H1 (cell line): ENCODE measurements around the gene NCAM1. TPM values are rescaled to one million over a fixed set of nuclear protein-coding genes. Genes with fewer than 3 reads are reported as not detected.

Source experiments
- CTCF ChIA-PET: fragments of 300-600 bp; sonication (Branson Sonifier 250); formaldehyde crosslinking; loops from one replicate; lab custom pipeline; 2021; ENCODE audit not compliant: partially characterized antibody; lab: Charles Lee
- POLR2A ChIA-PET: fragments of 300-600 bp; sonication (Branson Sonifier 250); formaldehyde crosslinking; loops from one replicate; lab custom pipeline; 2021; ENCODE audit warnings: inconsistent platforms; ENCODE audit not compliant: partially characterized antibody; lab: Charles Lee
- DNase-seq, 2 experiments: peaks; one replicate each; pipeline versions ENCODE4 v3.0.0 to v3.0.0-alpha.2; 2010 to 2022; ENCODE audit warnings: low spot score in 2 of 2, low read depth in 1 of 2, mixed read lengths in 1 of 2
- FAIRE-seq: peaks from 2 replicates; lab custom pipeline; 2011; peaks lifted over from hg19 to GRCh38; lab: Jason Lieb, UNC
- H2AFZ ChIP-seq: 2 replicates; pipeline ENCODE4 v1.8.1; 2012; ENCODE audit warnings: low read length, inconsistent platforms
- H2AK5ac ChIP-seq: 2 replicates; pipeline ENCODE4 v1.6.1; 2013; ENCODE audit warnings: low read depth, low read length
- H2BK120ac ChIP-seq: replicated peaks from 2 replicates; pipeline ENCODE3; 2013; ENCODE audit warnings: low read depth, low read length, inconsistent platforms
- H2BK12ac ChIP-seq: 2 replicates; pipeline ENCODE4 v1.6.1; 2013; ENCODE audit warnings: low read depth, low read length
- H2BK15ac ChIP-seq: 2 replicates; pipeline ENCODE4 v1.6.1; 2013; ENCODE audit warnings: low read length
- H2BK20ac ChIP-seq: 2 replicates; pipeline ENCODE4 v1.6.1; 2013; ENCODE audit warnings: low read length
- H2BK5ac ChIP-seq: 2 replicates; pipeline ENCODE4 v1.6.1; 2013; ENCODE audit warnings: low read depth, low read length
- H3K14ac ChIP-seq: 2 replicates; pipeline ENCODE4 v1.6.1; 2013; ENCODE audit warnings: inconsistent platforms; ENCODE audit not compliant: insufficient read length
- H3K18ac ChIP-seq: 2 replicates; pipeline ENCODE4 v1.6.1; 2013; ENCODE audit warnings: low read length; ENCODE audit errors: extremely low read depth
- H3K23ac ChIP-seq: 2 replicates; pipeline ENCODE4 v1.6.1; 2013; ENCODE audit warnings: inconsistent platforms; ENCODE audit not compliant: insufficient read length
- H3K23me2 ChIP-seq: 2 replicates; pipeline ENCODE4 v1.6.1; 2013; ENCODE audit warnings: low read depth, low read length
- H3K27ac ChIP-seq: 2 replicates; pipeline ENCODE4 v1.6.1; 2011; ENCODE audit warnings: low read depth, low read length, inconsistent platforms
- H3K27me3 ChIP-seq, 4 experiments: replicated peaks in 1 of 4; 1 replicate in 1 of 4; 2 replicates in 3 of 4; pipeline versions ENCODE4 v1.6.1 to v1.8.1; 2011 to 2013; ENCODE audit warnings: low read length in 3 of 4, mild to moderate bottlenecking in 3 of 4, inconsistent platforms in 2 of 4, mixed read lengths in 2 of 4, moderate library complexity in 1 of 4; ENCODE audit not compliant: control insufficient read depth in 3 of 4, insufficient read depth in 3 of 4; ENCODE audit errors: extremely low read depth in 1 of 4
- H3K36me3 ChIP-seq, 4 experiments: 2 replicates each; pipeline versions ENCODE4 v1.6.1 to v1.8.1; 2011 to 2013; ENCODE audit warnings: mild to moderate bottlenecking in 4 of 4, low read length in 3 of 4, moderate library complexity in 2 of 4, control low read depth in 1 of 4, inconsistent platforms in 1 of 4; ENCODE audit not compliant: insufficient read depth in 4 of 4, control insufficient read depth in 2 of 4
- H3K4ac ChIP-seq: replicated peaks from 2 replicates; pipeline ENCODE3; 2013; ENCODE audit warnings: low read length, low read depth, mixed read lengths, inconsistent platforms; ENCODE audit not compliant: insufficient read length
- H3K4me1 ChIP-seq, 4 experiments: replicated peaks in 1 of 4; 1 replicate in 1 of 4; 2 replicates in 3 of 4; pipeline versions ENCODE4 v1.6.1 to v1.8.1; 2011 to 2013; ENCODE audit warnings: low read length in 3 of 4, inconsistent platforms in 2 of 4, mixed read lengths in 1 of 4; ENCODE audit not compliant: insufficient read depth in 4 of 4, control insufficient read depth in 3 of 4
- H3K4me2 ChIP-seq, 2 experiments: 2 replicates each; pipeline versions ENCODE4 v1.6.1 to v1.8.1; 2011 to 2013; ENCODE audit warnings: low read depth in 2 of 2, low read length in 2 of 2, control low read depth in 1 of 2, inconsistent platforms in 1 of 2, mild to moderate bottlenecking in 1 of 2; ENCODE audit not compliant: insufficient read depth in 1 of 2
- H3K4me3 ChIP-seq, 4 experiments: fragments of 200-600, 300-600 bp in 1 of 4; sonication (generic), shearing (Covaris generic), sonication (Bioruptor Twin) in 1 of 4; 2 replicates each; pipeline versions ENCODE4 v1.5.1 to v1.8.1; 2011 to 2016; ENCODE audit warnings: low read length in 4 of 4, low read depth in 3 of 4, control low read depth in 2 of 4, inconsistent platforms in 2 of 4, mild to moderate bottlenecking in 2 of 4, mixed read lengths in 1 of 4, moderate library complexity in 1 of 4; ENCODE audit not compliant: insufficient read depth in 2 of 4; ENCODE audit errors: extremely low read depth in 1 of 4
- H3K56ac ChIP-seq: replicated peaks from 2 replicates; pipeline ENCODE3; 2013; ENCODE audit warnings: low read depth, mild to moderate bottlenecking, mixed read lengths, low read length, inconsistent platforms; ENCODE audit not compliant: insufficient read length
- H3K79me1 ChIP-seq: 2 replicates; pipeline ENCODE4 v1.6.1; 2013; ENCODE audit warnings: low read depth, low read length, control low read depth
- H3K79me2 ChIP-seq, 2 experiments: 2 replicates each; pipeline versions ENCODE4 v1.6.1 to v1.8.1; 2012 to 2013; ENCODE audit warnings: low read length in 2 of 2, mild to moderate bottlenecking in 2 of 2, inconsistent platforms in 1 of 2; ENCODE audit not compliant: insufficient read depth in 2 of 2, control insufficient read depth in 1 of 2
- H3K9ac ChIP-seq, 4 experiments: replicated peaks in 1 of 4; 1 replicate in 1 of 4; 2 replicates in 3 of 4; pipeline versions ENCODE4 v1.6.1 to v1.8.1; 2011 to 2013; ENCODE audit warnings: low read depth in 3 of 4, low read length in 3 of 4, control low read depth in 2 of 4, mild to moderate bottlenecking in 2 of 4, moderate library complexity in 2 of 4, inconsistent platforms in 1 of 4; ENCODE audit errors: extremely low read depth in 1 of 4
- H3K9me3 ChIP-seq, 2 experiments: 2 replicates each; pipeline versions ENCODE4 v1.6.1 to v1.8.1; 2012 to 2013; ENCODE audit warnings: mild to moderate bottlenecking in 2 of 2, moderate library complexity in 2 of 2, control low read depth in 1 of 2, inconsistent platforms in 1 of 2, low read depth in 1 of 2, low read length in 1 of 2, mixed read lengths in 1 of 2; ENCODE audit not compliant: insufficient read depth in 2 of 2
- H4K20me1 ChIP-seq, 2 experiments: replicated peaks in 1 of 2; 2 replicates each; pipeline versions ENCODE3 to v1.8.1; 2011 to 2013; ENCODE audit warnings: inconsistent platforms in 2 of 2, low read length in 2 of 2, mild to moderate bottlenecking in 1 of 2; ENCODE audit not compliant: insufficient read depth in 2 of 2, control insufficient read depth in 1 of 2
- H4K5ac ChIP-seq: 2 replicates; pipeline ENCODE4 v1.6.1; 2013; ENCODE audit warnings: low read length, low read depth, mixed read lengths, inconsistent platforms; ENCODE audit not compliant: insufficient read length
- H4K8ac ChIP-seq: 2 replicates; pipeline ENCODE4 v1.8.0; 2013; ENCODE audit warnings: mild to moderate bottlenecking, moderate library complexity, low read length, inconsistent platforms; ENCODE audit not compliant: insufficient read depth; ENCODE audit errors: extremely low read depth
- H4K91ac ChIP-seq: replicated peaks from 2 replicates; pipeline ENCODE3; 2013; ENCODE audit warnings: low read length, mixed read lengths, inconsistent platforms; ENCODE audit not compliant: insufficient read length
- BRCA1 ChIP-seq: IDR thresholded peaks from 2 replicates; pipeline ENCODE4 v1.6.1; 2012; ENCODE audit warnings: low read depth, low read length, improper control_type of control experiment
- CTBP2 ChIP-seq: IDR thresholded peaks from 2 replicates; pipeline ENCODE4 v1.7.0; 2011; ENCODE audit warnings: borderline replicate concordance, mild to moderate bottlenecking, moderate library complexity, mixed read lengths, low read length; ENCODE audit not compliant: insufficient read depth, insufficient read length
- NRF1 ChIP-seq: IDR thresholded peaks from 2 replicates; pipeline ENCODE4 v1.6.1; 2011; ENCODE audit warnings: mild to moderate bottlenecking, low read depth, low read length, improper control_type of control experiment
- POLR2A ChIP-seq, 2 experiments: IDR thresholded peaks; 1 replicate in 1 of 2; 2 replicates in 1 of 2; pipeline ENCODE4 v1.6.1; 2011; ENCODE audit warnings: low read depth in 2 of 2, low read length in 2 of 2, mild to moderate bottlenecking in 2 of 2; ENCODE audit errors: control extremely low read depth in 1 of 2
- TCF12 ChIP-seq: IDR thresholded peaks from 2 replicates; pipeline ENCODE4 v1.6.1; 2011; ENCODE audit warnings: low read depth, mild to moderate bottlenecking, low read length
- WGBS, 2 experiments: shearing (Covaris generic) in 1 of 2; methylation state at CpG; one replicate each; pipeline versions ENCODE4 v1.1.6 to v1.1.7; 2013 to 2015; ENCODE audit warnings: low lambda C conversion rate in 2 of 2, mixed read lengths in 2 of 2, inconsistent platforms in 1 of 2, low coverage in 1 of 2, missing lambda C conversion rate in 1 of 2; ENCODE audit not compliant: insufficient replicate concordance in 2 of 2, insufficient coverage in 1 of 2, insufficient read length in 1 of 2; ENCODE audit errors: extremely low coverage in 1 of 2, missing lambda C conversion rate in 1 of 2; 5-methylcytosine and 5-hydroxymethylcytosine counted together
- polyA plus RNA-seq, 7 experiments: library from polyadenylated mRNA; depleted of rRNA in 3 of 7; stranded (reverse) in 5 of 7; unstranded in 2 of 7; fragments of >200 nt in 5 of 7; fragments of 200-250 nt in 2 of 7; gene quantifications; 1 replicate in 5 of 7; 2 replicates in 1 of 7; 4 replicates in 1 of 7; pipeline versions ENCODE4 v1.2.1 to v1.2.3, GENCODE V29; 2011 to 2013; ENCODE audit warnings: missing spikeins in 2 of 7, mixed read lengths in 2 of 7
- total RNA-seq: library from RNA; stranded (reverse); fragmentation: NEBNext Ultra II Directional; extraction: Animal tissue kit (Norgen Biotek cat#: 25700); gene quantifications from 2 replicates; pipeline ENCODE4 v1.2.1, GENCODE V29; 2021

The NCAM1 gene
- total and polyA plus RNA-seq, 2 of the 8 experiments (the other 6 are each of a cell fraction or from before 2014, with no cell fraction given): 3.1 to 4.3 TPM

DNA sequence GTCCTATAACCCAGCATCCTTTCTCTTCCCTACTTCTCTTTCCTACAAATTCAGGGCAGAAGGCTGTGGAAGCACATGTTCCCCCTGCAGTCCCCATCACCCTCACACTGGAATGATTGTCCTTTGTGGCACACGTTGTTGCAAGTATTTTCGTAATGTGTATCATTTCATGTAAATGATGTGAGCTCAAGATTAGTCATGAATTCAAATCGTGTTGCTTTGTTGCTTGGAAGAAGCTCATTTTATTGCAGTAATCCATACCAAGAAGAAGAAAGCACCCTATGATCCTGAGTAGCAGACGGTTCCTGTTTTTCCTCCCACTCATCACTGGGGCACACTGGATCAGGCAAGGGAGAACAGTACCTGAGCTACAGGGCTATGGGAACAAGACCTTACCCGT, 173.4 kb downstream of the NCAM1 start:
- Histone ChIP-seq H3K9me3 (no peaks in the 10 kb centered on the region), H3K23ac (no peak overlapping the region), H3K9ac (no peak overlapping the region), H3K18ac (no peak overlapping the region), H3K23me2 (no peaks in the 10 kb centered on the region), H4K91ac (no peak overlapping the region), H3K36me3 (no peaks in the 10 kb centered on the region), H4K5ac (no peak overlapping the region), H3K27me3 (no peaks in the 10 kb centered on the region), H3K79me2 (no peaks in the 10 kb centered on the region), H4K20me1 (no peaks in the 10 kb centered on the region), H3K4ac (no peak overlapping the region), H2AFZ (no peak overlapping the region), H3K79me1 (no peaks in the 10 kb centered on the region), H4K8ac (no peak overlapping the region), H2BK20ac (no peak overlapping the region), H2BK12ac (no peak overlapping the region), H3K4me3 (no peak overlapping the region), H2AK5ac (no peak overlapping the region), H2BK15ac (no peak overlapping the region), H3K56ac (no peak overlapping the region), H2BK5ac (no peak overlapping the region), H3K4me1 (peaks cover 0 to 2% (median under 1%) of the 10 kb centered on the region in 4 experiments; a peak in 1 of 7 replicates), H3K14ac (no peak overlapping the region), H3K27ac (no peak overlapping the region), H2BK120ac (no peak overlapping the region), H3K4me2 (no peak overlapping the region)
- CTCF ChIA-PET: interaction anchor here (0.8 to 2.0 kb wide), 3 partner anchors 9 to 337 kb away, joined by 3 to 4 read pairs (median 3); no protein-coding TSS in a partner anchor
- FAIRE-seq: no peak
- DNase-seq: no peak
- 94% methylated on average over 5 of the region's 5 CpGs; no CpG with 5 or more reads in 1 of the 2 experiments for WGBS, 2 experiments
- TF ChIP-seq POLR2A (IDR thresholded peaks at IDR 0.05; ENCODE audit: control extremely low read depth in 1 of 2, low read depth in 2 of 2, low read length in 2 of 2): no peak
- TF ChIP-seq TCF12: no peak
- no peak for TF ChIP-seq CTBP2
- TF ChIP-seq NRF1: no peak
- TF ChIP-seq BRCA1: no peak
- POLR2A ChIA-PET: no interaction called here
